Erythroblast (primary cell): ENCODE measurements around the gene JAZF1.

Source experiments
- GATA1 ChIP-seq: IDR thresholded peaks from 2 replicates; pipeline ENCODE4 v1.6.1; 2011; ENCODE audit warnings: low read depth, mild to moderate bottlenecking, control low read depth, low read length, moderate library complexity
- POLR2A ChIP-seq: IDR thresholded peaks from 2 replicates; pipeline ENCODE4 v1.6.1; 2011; ENCODE audit warnings: mild to moderate bottlenecking, low read length

DNA sequence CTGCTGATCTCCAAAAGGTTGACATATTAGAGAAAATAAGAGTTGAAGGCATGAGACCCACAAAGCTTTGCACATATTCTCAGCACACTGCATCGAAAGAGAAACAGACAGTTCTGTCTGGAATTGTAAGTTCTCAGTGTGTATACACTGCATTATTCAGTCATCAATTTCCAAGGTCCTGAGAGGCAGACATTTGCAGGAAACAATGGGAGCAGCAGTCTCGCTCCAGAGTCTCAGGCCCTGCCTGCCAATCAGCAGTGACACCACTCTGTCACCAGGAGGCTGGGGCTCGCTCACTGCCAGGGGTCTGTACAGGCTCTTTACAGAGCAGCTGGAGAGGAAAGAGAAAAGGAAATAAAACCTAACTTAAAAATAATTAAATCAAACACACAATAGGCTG is 36.3 kb downstream of the JAZF1 start:
- TF ChIP-seq POLR2A (no peak), GATA1 (no peak)
